RWPE2 (cell line): Measurements from ENCODE around the gene ALKBH2.
A peak's percentile ranks its signal among the peaks of the same experiment; 100 is the strongest.
"Not testable (repeated sequence)": the region's sequence is repeated elsewhere in the genome, so short reads cannot be mapped to it uniquely, and the experiment has no call there.

ENCODE experiments used
- ATAC-seq: fragments of 200-7000 bp; cut with Tn5 transposase; 3 replicates; pipeline ENCODE4 v1.9.1; 2021; ENCODE audit warnings: low read depth
- DNase-seq: peaks from one replicate; pipeline ENCODE4 v3.0.0-alpha.2; 2020; ENCODE audit warnings: low spot score
- H3K27ac ChIP-seq: fragments of 450-650 bp; 2 replicates; pipeline ENCODE4 v1.5.1; 2017; ENCODE audit warnings: mild to moderate bottlenecking; ENCODE audit not compliant: poor library complexity, severe bottlenecking
- H3K27me3 ChIP-seq: fragments of 250-450 bp; sonication (Bioruptor Pico); 2 replicates; pipeline ENCODE4 v1.5.1; 2021; ENCODE audit warnings: mild to moderate bottlenecking, moderate library complexity; ENCODE audit not compliant: insufficient read depth, poor library complexity, severe bottlenecking
- H3K36me3 ChIP-seq: fragments of 250-450 bp; sonication (Bioruptor Pico); 2 replicates; pipeline ENCODE4 v1.5.1; 2020; ENCODE audit warnings: low read depth, mild to moderate bottlenecking, moderate library complexity
- H3K4me1 ChIP-seq: fragments of 250-450 bp; sonication (Bioruptor Pico); 2 replicates; pipeline ENCODE4 v1.5.1; 2021; ENCODE audit warnings: mild to moderate bottlenecking, moderate library complexity; ENCODE audit not compliant: insufficient read depth, poor library complexity, severe bottlenecking
- H3K4me3 ChIP-seq: fragments of 250-450 bp; sonication (Bioruptor Pico); 2 replicates; pipeline ENCODE4 v1.5.1; 2021; ENCODE audit warnings: mild to moderate bottlenecking, moderate library complexity; ENCODE audit not compliant: severe bottlenecking
- H3K9me3 ChIP-seq: fragments of 250-450 bp; sonication (Bioruptor Pico); 2 replicates; pipeline ENCODE4 v1.5.1; 2021; ENCODE audit warnings: mild to moderate bottlenecking, moderate library complexity; ENCODE audit not compliant: severe bottlenecking
- TF ChIP-seq, protein P1 (sequence below): fragments of 450-650 bp; IDR thresholded peaks from one replicate; pipeline ENCODE4 v1.5.1; 2017; ENCODE audit warnings: mild to moderate bottlenecking, moderate library complexity; ENCODE audit not compliant: poor library complexity, severe bottlenecking

Gene ALKBH2

DNA sequence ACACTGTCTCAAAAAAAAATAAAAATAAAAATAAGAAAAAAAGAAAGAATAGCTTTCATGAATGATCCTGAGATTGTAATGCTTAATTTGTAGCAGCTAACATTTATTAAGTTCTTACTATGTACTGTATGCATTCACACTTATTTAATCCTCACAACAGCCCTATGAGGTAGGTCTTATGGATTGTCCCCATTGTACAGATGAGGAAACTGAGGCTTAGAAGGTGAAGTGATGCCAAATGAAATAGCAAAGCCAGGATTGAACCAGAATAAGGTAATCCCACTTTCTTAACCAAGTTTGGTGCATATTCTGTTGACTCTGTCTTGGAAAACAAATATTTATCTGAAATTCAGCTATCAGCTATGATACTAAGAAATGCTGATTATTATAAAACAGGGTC lies 38.8 kb downstream of the ALKBH2 start:
- H3K4me1 ChIP-seq = peaks cover 7% of the 10 kb centered on the region
- H3K36me3 ChIP-seq = peaks cover 4% of the 10 kb centered on the region; the same call in 1 of the 2 replicates
- no peak overlapping the region for H3K4me3 ChIP-seq
- H3K27ac ChIP-seq = no peak overlapping the region
- no peaks in the 10 kb centered on the region for H3K27me3 ChIP-seq
- DNase-seq (no peak), ATAC-seq (no peak)
- TF ChIP-seq, protein P1, sequence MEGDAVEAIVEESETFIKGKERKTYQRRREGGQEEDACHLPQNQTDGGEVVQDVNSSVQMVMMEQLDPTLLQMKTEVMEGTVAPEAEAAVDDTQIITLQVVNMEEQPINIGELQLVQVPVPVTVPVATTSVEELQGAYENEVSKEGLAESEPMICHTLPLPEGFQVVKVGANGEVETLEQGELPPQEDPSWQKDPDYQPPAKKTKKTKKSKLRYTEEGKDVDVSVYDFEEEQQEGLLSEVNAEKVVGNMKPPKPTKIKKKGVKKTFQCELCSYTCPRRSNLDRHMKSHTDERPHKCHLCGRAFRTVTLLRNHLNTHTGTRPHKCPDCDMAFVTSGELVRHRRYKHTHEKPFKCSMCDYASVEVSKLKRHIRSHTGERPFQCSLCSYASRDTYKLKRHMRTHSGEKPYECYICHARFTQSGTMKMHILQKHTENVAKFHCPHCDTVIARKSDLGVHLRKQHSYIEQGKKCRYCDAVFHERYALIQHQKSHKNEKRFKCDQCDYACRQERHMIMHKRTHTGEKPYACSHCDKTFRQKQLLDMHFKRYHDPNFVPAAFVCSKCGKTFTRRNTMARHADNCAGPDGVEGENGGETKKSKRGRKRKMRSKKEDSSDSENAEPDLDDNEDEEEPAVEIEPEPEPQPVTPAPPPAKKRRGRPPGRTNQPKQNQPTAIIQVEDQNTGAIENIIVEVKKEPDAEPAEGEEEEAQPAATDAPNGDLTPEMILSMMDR = no peak
- no peaks in the 10 kb centered on the region for H3K9me3 ChIP-seq

DNA sequence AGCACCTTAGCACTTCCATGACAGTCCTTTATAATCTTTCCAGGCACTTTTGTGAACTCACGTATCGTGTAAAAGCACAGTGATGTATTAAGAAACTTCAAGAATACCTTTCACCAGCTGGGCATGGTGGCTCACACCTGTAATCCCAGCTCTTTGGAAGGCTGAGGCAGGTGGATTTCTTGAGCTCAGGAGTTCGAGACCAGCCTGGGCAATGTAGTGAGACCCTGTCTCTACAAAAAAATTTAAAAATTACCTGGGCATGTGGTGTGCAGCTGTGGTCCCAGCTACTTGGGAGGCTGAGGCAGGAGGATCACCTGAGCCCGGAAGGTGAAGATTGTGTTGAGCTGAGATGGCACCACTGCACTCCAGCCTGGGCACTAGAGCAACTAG lies 39.2 kb downstream of the ALKBH2 start:
- not testable (repeated sequence) for H3K4me1 ChIP-seq, ATAC-seq, H3K27me3 ChIP-seq, H3K9me3 ChIP-seq, H3K4me3 ChIP-seq, DNase-seq, H3K36me3 ChIP-seq
- peak overlapping the region; percentile 6 for H3K27ac ChIP-seq

DNA sequence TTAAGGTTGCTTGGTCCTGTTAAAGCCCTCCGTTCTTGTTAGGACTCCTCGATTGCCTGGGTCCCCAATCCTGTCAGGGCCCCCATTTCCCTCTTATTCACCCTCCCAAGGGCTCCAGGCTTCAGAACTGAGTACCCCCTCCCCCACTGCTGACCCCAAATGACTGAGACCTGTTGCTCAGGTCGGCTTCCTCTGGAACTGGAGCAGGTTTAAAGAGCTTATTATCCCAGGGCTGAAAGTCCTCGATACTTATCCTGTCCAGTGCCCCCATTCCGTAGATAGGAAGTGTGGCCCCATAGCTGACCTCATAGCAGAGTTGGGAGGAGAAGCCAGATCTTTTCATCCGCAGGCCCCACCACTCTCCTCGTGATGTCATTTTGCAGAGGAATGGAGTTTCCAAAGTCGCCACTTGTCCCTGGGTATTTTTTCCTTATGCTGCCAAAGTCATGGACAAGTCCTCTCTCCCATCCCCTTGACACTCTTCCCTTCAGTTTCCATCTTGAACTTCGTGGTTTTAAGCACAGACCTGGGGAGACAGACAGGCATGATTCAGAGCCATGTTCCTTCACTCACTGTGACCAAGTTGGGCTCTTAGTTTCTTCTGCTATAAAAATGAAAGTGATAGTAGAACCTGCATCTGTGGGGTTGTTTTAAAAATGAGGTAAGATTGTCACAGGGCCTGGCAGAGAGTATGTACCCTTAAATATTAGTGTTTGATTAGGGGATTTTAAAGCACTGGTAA lies 39.7 kb downstream of the ALKBH2 start:
- peaks cover 4% of the 10 kb centered on the region; the same call in 1 of the 2 replicates for H3K36me3 ChIP-seq
- H3K27ac ChIP-seq = peak overlapping the region; percentile 6
- ATAC-seq (no peak), DNase-seq (no peak)
- peak overlapping the region; percentile 73 for H3K4me3 ChIP-seq
- TF ChIP-seq, protein P1 = no peak
- H3K4me1 ChIP-seq = peaks cover 7% of the 10 kb centered on the region
- no peaks in the 10 kb centered on the region for H3K27me3 ChIP-seq
- H3K9me3 ChIP-seq = no peaks in the 10 kb centered on the region

DNA sequence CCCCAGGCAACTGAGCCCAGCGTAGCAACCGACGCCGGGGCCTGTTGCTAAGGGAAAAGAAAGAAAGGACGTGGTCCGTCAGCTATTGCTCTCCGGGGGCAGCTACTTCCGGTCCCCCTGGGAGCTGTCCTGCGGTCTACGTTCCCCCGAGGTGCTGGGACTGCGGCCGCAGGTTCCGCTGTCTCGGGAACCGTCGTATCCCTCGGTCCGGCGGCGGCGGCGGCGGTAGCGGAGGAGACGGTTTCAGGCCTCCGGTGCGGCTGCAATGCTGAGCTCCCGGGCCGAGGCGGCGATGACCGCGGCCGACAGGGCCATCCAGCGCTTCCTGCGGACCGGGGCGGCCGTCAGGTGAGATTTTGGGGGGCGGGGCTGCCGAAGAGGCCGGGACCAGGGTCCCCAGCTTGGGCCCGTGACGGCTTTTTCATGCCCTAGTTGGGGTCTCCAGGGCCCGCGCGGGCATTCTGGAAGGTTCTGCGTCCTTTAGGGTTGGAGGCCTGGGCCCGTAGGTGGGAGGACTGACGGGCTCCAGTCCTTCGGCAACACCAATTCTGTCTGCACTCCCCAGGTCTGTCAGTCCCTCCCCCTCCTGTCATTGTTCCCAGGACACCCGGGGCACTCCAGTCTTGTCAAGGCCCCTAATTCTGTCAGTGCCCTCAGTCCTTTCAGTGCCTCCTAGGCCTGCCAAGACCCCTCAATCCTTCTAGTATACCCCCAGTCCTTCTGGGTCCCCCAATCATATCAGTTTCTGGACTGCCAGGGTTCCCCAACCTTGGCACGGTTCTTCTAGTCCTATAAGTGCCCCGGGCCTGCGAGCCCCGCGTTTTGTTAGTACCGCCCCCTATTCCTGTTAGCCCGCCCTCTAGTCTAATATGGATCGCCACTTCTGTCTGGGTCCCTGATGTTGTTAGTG lies 40.6 kb downstream of the ALKBH2 start, which contains the start of gene USP30:
USP30 (plus strand) TSS at position 163 of the 910 bp plus-strand sequence; CDS start at position 266, 103 bp downstream.
- no peaks in the 10 kb centered on the region for H3K27me3 ChIP-seq
- H3K4me1 ChIP-seq = peaks cover 7% of the 10 kb centered on the region
- peak; percentile 73 for DNase-seq
- TF ChIP-seq, protein P1 = no peak
- H3K9me3 ChIP-seq = no peaks in the 10 kb centered on the region
- peak; percentile 89 for ATAC-seq
- H3K27ac ChIP-seq = peak within 1 kb of the TSS; percentile 6
- H3K36me3 ChIP-seq = peaks cover 4% of the 10 kb centered on the region; the same call in 1 of the 2 replicates
- peak within 1 kb of the TSS; percentile 73 for H3K4me3 ChIP-seq

DNA sequence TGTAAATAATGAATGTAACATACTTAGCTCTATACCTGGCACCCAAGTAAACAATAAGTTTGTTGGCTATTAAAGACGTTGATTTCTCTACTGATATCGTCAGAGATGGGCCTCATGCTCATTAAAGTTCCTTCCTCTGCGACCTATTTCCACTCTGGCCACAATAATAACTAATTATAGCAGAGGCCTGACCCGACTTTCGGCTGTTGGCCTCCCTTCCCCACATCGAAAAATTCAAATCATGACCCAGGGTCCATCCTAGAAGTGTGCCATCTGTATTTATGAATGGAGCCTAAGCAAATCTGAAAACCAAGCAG lies 41.2 kb downstream of the ALKBH2 start:
- TF ChIP-seq, protein P1 = no peak
- DNase-seq (no peak), ATAC-seq (no peak)
- H3K27me3 ChIP-seq = no peaks in the 10 kb centered on the region
- H3K4me3 ChIP-seq = peak overlapping the region; percentile 73
- peaks cover 7% of the 10 kb centered on the region for H3K4me1 ChIP-seq
- H3K9me3 ChIP-seq = no peaks in the 10 kb centered on the region
- peaks cover 4% of the 10 kb centered on the region; the same call in 1 of the 2 replicates for H3K36me3 ChIP-seq
- no peak overlapping the region for H3K27ac ChIP-seq

DNA sequence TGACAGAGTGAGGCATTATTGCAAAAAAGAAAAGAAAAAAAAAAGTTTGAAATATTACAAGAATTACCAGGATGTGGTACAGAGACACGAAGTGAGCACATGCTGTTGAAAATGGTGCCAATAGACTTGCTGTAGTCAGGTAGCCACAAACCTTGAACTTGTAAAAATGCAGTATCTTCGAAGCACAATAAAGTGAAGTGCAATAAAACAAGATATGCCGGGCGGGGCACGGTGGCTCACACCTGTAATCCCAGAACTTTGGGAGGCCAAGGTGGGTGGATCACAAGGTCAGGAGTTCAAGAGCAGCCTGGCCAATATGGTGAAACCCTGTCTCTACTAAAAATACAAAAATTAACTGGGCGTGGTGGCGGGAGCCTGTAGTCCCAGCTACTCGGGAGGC lies 43.5 kb downstream of the ALKBH2 start:
- not testable (repeated sequence) for H3K4me3 ChIP-seq, DNase-seq, H3K9me3 ChIP-seq, ATAC-seq, H3K27me3 ChIP-seq, H3K27ac ChIP-seq, H3K4me1 ChIP-seq, H3K36me3 ChIP-seq

DNA sequence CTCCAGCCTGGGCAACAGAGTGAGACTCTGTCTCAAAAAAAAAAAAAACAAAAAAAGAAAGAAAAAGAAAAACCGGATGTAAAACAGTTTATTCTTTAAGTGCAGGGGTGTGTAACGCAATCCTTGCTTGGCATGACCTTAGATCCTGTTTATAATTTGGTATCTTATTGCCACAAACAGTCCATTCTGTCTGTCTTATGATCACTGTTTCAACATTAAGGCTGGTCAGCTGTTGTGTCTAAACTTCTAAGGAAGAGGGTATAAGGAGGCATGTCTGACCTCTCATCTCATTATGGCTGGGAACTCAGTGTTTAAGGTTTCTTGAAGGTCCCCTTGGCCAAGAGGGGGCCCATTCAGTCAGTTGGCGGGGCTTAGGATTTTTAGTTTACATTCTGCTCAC lies 44.6 kb downstream of the ALKBH2 start:
- H3K27me3 ChIP-seq, H3K27ac ChIP-seq, H3K36me3 ChIP-seq, H3K9me3 ChIP-seq, DNase-seq, H3K4me3 ChIP-seq, H3K4me1 ChIP-seq, ATAC-seq: not testable (repeated sequence)
